NK-92 (cell line): Measurements from ENCODE around the gene HCFC1.
"Not testable (repeated sequence)": the region's sequence is repeated elsewhere in the genome, so short reads cannot be mapped to it uniquely, and the experiment has no call there.

Experiments
- DNase-seq: peaks from one replicate; lab custom pipeline; 2025; ENCODE audit not compliant: unreplicated experiment; lab: John Stamatoyannopoulos, UW

The HCFC1 gene

DNA sequence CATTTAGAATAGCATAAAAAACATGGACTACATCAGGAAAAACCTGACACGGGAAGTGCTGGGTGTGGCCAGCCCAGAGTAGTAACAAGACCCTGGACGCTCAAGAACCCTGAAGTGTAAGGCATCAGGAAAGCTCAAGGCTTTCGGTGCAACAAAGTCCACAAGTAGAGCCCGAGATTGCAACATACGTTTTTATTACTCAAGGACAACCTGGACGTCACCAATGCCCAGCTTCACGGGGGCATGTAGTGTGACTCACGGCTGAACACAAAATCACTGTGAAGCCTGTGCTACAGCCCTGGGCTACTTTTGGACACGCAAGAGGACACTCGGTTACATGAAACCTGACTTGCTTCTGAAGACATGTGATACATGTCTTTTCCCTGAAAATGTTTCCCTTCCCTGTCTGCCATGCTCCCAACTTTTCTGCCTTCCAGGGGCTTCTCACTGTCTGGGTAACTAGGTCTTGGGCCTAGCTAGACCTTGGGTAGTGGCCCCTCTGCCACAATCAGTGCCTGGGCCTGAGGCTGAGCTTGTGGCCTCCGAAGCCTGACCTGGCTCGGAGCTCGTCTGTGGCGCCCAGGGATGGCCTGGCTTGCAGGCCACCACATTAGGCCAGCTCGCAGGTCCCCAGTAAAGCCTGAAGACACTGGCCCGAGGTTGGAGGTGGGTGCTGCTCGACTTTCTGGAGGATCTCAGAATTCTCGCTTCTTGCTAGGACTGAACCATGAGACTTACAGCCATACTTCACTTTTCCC, 38.9 kb upstream of the HCFC1 start:
- no peak for DNase-seq

DNA sequence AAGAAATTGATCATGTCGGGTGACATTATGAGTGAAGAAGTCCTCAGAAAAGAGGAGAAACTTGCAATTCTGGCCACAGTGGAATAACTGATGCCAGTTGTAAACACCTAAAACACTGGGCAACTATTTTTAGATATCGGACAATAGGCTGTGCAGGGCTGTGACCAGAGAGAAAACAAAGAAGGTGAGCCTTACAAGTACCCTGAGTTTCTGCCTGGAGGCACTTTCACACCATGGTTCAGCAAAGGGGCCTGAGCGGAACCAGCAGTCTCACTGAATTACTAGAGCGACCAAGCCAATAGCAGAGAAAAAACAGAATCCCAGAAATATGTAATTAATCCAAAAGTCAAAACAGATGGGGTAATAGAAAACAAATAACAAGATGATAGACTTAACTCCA, 36.9 kb upstream of the HCFC1 start:
- DNase-seq: no peak

DNA sequence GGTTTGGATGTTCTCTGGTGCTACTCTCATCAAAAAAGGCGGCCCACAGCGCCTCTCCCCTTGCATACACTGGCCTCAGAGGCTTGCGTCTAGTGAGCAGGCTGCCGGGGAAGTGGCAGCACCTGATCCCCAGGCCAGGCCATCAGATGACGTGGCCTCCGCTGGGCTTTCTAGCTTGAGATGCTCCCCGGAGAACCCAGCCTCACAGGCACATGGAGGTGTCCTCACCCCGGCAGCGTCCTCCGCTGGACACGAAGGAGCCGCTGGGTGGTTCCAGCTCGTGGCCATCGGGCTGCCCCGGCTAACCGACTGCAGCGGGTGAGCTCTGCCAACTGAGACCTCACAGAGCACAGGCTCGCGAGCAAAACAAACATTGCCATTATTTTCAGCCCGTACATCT, 35.3 kb upstream of the HCFC1 start:
- no peak for DNase-seq

DNA sequence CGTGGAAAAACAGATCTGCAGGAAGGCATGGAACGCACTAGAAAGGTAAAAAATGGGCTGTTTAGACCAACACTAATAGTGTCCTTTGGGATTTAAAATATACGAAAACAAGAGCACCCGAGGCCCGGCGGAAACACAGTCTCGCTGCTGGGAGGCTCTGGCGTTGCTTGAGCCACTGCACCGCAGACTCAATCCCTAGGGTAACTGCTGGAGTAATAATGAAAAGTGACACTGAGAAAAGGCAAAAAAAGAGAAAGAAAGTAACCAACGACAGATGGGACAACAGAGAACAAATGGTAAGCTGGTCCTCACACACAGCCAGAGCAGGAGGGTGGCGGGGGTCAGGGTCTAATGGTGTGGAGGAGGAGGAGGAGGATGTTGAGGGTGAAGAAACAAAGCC, 32.7 kb upstream of the HCFC1 start:
- no peak for DNase-seq

DNA sequence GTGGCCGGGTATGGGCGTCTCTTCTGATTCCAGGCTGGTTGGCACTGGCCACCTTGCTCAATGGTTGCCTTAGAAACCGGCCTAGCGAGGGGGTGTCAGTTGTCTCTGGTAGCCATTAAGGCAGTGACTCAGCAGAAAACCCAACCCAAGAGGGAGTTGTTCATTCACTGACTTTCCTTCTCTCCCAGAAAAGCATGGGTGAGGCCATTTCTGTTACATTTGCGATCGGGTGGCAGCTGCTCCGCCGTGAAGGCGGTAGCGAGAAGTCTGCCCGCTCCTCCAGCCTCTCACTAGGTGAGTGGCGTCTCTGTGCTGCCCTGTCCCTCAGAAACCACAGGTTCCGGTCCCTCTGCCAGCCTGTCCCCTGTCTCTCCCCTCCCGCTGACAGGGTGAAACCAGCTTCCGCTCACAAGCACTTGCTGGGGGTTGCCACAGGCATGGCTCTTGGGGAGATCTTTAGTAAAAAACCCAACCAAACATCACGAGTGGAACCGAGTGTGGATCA, 30.6 kb upstream of the HCFC1 start:
- DNase-seq: no peak

DNA sequence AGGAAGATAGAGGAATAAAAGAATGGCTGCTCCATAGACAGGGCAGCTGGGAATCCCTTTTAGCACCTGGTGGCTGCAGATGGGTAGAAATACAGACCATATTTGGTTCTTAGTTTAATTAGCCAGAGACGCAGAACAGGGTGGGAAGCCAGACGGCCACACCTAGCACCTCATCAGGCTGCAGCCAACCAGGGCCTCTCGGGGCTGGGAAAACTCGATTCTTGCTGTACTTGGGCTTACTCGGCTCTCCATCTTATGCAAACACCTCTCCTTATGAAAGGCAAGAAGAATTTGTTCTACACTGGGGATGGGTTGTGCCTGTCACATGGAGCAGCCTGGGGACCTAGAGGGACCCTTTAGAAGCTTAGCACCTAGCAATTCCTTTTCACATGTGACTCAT, 28.4 kb upstream of the HCFC1 start:
- no peak for DNase-seq

DNA sequence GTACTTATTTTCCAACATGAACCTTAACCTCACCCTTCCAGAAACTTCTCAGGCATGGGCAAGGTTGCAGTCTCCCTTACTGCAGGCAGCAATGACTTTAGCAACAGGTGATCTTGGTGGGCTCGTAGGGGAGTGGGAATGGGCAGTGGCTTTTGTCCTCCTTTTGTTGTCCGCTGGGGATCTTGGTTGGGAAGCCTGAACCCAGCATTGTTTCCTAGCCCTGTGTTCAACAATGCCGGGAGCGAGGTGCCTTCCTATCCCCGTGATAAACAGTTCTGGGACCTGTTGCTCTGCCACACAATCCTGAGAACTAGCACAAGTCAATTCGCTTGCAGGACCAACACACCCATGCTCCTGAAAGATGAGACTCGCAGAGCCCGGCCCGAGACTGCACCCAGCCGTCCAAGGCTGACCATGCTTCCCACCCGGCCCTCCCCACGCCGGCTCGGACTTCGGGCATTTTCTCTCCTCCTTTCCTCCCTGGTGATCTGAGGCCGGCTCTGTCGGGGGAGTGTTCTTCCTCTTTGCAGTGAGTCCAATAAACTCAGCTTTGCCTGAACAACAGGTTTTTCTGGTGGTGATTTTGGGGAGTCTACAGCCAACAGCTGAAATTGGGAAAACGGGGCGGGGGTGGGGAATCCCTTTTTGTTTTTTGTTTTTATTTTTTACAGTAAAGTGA, 27.9 kb upstream of the HCFC1 start:
- no peak for DNase-seq

DNA sequence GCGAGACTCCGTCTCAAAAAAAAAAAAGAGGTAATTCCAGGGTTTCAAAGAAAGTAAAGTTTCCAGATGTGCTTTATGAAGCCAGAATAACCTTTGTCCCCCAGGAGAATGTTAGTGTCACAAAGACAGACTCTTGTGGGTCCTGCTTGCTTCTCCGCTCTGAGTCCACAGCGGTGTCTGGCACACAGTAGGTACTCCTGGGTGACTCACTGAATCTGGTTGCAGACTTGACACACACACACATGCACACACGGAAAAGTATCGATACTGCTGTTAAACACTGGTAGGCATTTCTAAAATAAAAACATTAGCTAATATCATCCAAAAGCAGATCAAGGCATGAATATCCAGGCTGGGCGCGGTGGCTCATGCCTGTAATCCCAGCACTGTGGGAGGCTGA, 23.9 kb upstream of the HCFC1 start:
- DNase-seq: no peak

DNA sequence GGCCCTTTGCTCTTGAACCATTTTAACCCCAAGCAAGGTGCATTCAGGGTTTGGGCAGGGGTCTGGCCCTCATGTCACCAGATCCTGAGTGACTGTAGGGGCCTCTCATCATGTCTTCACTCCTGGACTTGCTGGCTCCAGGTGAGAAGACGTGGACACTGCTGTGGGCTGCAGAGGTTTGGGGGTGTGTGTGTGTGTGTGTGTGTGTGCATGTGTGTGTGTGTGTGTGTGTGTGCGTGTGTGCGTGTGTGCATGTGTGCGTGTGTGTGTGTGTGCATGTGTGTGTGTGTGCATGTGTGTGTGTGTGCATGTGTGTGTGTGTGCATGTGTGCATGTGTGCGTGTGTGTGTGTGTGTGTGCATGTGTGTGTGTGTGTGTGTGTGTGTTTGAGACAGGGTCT, 22.8 kb upstream of the HCFC1 start:
- DNase-seq: not testable (repeated sequence)

DNA sequence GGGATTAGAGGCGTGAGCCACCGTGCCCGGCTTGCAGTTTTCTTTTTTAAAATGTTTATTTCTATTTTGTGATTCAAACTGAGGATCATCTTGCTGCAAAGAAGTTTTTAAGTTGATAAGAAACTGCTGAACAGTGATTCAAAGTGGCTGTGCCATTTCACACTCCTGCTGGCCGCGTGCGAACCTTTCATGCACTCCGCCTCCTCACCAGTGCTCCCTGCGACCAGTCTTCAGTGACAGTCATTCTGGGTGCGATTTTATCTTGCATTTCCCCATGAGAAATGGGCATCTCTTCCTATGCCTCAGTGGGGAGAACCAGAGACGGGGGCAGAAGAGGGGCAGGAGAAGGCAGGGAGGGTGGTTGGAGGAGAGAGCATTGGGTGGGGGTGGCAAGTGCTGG, 22.4 kb upstream of the HCFC1 start:
- no peak for DNase-seq

DNA sequence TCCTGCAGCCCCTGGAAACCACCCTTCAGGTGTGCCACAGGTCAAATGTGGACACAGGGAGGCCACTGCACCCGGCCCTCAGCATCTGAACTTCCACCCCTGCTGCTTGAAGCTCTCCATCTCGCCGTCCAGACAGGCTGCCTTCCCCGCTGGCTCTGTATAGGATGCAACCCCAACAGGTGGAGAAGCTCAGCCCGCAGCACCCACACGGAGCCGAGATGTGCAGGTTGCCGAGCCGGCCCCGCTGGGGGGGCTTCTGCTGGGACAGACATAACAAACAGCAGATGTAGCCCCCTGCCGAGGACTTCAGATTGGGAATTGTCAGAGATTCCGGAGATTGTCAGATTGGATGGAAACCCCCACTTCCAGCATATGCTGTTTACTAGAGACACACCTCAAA, 21.5 kb upstream of the HCFC1 start:
- no peak for DNase-seq

DNA sequence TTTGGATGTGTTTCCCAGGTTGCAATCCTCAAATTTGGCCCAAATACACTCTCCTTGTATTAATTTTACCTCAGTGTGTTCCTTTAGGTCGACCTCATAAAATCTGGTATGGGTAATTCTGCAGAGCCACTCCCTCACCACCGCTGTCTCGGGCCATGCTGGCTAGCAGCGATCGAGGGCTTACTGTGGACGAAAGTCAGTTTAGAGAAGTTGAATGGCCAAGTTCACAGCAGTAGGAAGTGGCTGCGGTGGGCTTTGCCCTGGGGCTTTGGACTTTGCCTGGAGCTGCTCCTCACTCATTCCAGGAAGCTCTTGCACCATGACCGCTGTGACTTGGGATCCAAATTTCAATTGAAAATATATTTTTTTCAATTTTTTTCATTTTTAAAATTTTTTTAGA, 20.6 kb upstream of the HCFC1 start:
- DNase-seq: no peak

DNA sequence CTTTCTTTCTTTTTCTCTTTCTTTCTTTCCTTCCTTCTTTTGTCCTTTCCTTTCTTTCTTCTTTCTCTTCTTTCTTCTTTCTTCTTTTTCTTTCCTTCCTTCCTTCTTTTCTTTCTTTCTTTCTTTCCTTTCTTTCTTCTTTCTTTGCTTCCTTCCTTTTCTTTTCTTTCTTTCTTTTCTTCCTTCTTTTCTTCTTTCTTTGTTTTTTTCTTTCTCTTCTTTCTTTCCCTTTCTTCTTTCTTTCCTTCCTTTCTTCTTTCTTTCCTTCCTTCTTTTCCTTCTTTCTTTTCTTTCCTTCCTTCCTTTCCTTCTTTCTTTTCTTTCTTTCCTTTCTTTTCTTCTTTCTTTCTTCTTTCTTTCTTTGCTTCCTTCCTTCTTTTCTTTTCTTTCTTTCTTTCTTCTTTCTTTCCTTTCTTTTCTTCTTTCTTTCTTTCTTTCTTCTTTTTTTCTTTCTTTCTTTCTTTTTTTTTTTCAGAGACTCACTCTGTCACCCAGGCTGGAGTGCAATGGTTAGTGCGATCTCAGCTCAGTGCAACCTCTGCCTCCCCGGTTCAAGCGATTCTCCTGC, 19.5 kb upstream of the HCFC1 start:
- DNase-seq: no peak

DNA sequence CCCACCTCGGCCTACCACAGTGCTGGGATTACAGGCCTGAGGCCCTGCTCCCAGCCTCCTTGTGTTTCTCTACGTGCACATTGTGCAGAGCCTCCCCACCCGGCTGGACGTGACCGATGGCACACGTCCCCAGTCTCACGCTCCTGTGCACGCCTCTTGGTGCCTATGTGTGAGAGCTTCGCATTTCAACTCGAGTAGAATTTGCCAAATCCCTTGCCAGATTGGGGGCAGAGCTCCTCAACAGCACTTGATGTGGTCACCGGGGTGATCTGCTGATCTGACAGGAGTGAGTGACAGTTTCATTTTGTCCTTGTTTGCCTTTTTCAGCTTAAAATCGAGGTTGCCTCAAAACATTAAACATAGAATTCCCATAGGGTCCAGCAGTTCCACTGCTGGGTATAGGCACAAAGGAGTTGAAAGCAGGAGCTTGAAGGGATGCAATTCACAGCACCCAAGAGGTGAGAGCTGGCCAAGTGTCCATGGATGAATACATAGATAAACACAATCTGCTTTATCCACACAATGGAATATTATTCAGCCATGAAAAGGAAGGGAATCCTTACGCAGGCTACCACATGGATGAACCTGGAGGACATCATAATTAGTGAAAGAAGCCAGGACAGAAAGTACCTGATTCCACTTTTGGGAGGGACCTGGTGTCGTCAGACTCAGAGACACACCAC, 18.5 kb upstream of the HCFC1 start:
- DNase-seq: no peak

DNA sequence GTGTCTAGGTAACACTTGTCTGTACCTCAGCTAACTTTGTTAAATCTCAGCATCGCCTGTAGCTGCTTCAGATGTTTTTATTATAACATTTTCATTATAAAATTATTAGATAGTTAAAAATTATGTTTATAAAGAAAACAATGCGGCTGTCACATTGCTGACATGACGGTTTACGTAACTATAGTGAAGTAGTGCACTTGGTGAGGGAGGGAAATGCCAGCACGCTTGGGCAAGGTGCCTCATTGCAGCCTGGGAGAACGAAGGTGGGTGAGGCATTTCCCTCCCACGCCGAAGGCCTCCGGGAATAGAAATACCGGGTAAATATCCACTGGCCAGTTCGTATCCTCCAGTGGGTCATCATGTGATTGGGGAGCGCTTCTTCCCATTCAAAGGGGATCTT, 16.9 kb upstream of the HCFC1 start:
- DNase-seq: no peak

DNA sequence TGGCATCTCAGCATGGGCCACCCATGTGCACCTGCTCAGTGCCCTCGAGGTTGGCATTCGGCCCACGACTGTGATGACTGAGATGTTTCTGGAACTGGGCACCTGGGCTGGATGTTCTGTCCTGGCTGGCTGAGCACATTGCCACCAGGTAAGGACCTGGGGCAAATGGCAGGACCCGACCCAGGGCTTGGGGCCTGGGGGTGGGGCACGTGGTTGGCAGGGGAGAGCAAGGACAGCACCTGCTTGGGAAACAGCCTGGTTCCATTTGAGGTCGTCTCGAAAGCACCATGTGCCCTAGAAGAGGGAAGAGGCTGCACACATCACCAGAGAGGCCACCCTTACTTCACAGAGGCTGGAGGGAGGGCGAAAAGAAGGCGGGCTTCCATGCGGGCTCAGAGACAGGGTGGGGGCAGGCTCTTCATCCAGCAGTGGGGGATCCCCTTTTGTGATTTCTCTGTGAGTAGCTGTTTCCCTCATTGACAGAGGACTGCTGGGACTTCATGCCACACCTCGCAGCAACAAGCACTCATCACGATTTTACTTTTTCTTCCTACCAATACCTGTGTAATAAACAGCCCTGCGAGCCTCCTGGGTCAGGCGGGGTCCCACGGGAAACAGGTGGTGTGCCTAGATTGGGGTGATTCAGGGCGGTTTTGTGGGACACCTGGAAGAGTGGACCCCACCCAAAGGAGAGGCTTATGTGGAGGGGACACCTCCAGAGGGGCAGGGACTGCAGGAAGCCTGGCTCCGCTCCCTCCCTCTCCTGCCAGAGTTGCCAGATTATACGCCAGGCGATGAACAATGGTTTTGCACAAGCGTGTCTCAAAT, 12.9 kb upstream of the HCFC1 start:
- DNase-seq: no peak

DNA sequence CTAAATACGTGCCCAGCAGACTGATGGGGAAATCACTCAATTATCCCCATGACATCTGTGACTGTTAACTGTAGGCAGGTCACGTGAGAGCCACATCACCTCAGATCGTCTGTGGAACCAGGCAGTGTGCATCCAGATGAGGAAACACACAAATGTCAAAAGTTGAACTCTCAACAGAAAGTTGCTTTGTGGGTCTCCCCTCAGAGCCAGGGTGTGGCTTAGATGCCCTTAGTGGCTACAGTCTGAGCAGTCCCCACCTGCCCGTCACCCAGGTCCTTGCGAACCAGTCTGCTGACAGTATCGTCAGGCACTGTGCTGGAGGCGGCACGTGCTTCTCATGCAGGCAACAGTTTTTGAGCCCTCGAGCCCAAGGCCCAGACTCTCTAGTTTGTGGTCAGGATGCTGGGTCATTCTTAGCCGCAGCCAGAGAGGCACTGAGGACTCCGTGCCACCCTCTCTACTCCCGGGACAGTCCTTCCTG, 11.7 kb upstream of the HCFC1 start:
- DNase-seq: no peak

DNA sequence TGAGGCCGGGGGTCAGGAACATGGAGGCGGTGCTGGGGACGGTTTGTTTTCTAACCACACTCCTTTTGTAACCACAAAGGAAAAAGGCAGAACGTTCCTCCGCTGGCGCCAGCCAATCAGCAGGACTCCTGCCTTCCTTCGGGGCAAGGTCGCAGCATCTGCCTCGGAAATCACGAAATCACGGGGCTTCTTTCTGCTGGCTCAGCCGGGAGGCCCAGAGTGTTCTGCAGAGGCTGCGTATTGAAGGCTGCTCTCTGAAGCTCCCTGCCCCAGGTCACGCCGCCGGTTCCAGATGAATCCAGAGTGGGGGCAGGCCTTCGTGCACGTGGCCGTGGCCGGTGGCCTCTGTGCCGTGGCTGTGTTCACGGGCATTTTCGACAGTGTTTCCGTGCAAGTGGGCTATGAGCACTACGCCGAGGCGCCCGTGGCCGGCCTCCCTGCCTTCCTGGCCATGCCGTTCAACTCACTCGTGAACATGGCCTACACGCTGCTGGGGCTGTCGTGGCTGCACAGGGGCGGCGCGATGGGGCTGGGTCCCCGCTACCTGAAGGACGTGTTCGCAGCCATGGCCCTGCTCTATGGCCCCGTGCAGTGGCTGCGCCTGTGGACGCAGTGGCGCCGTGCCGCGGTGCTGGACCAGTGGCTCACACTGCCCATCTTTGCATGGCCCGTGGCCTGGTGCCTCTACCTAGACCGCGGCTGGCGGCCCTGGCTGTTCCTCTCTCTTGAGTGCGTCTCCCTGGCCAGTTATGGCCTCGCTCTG, 10.3 kb upstream of the HCFC1 start:
- DNase-seq: no peak

DNA sequence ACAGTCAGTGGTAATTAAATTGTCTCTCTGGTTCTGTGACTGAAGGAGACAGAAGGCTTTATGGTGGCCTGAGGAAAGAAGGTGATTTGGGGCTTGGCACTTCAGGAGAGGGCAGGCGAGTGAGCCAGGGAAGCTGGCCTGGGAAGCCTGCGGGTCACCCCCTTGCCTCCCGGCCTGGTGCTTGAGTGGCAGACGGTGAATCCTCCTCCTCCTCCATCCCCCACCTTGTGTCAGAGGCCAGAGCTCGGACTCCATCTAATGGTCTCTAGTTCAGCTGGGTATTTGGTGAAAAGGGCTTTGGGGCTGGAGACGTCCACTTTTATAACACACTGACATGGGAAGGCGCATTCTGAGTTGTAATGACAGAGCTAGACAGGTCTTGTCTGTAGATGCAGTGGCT, 9.6 kb upstream of the HCFC1 start:
- no peak for DNase-seq

DNA sequence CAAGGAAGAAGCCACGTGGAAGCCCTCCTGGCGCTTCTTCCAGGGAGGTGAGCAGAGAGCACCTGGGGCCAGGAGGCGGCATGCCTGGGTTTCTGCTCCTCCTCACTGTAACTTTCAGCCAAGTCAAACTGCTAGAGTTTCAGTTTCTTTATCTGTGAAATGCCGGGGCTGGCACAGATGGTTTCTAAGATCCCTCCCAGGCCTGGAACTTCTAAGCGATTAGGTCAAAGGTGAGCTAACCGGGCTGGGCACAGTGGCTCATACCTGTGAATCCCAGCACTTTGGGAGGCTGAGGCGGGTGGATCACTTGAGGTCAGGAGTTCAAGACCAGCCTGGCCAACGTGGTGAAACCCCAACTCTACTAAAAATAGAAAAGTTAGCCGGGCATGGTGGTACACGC, 8.8 kb upstream of the HCFC1 start:
- not testable (repeated sequence) for DNase-seq
